ENCODE measurements around the gene NEDD8.

NEDD8 gene

DNA sequence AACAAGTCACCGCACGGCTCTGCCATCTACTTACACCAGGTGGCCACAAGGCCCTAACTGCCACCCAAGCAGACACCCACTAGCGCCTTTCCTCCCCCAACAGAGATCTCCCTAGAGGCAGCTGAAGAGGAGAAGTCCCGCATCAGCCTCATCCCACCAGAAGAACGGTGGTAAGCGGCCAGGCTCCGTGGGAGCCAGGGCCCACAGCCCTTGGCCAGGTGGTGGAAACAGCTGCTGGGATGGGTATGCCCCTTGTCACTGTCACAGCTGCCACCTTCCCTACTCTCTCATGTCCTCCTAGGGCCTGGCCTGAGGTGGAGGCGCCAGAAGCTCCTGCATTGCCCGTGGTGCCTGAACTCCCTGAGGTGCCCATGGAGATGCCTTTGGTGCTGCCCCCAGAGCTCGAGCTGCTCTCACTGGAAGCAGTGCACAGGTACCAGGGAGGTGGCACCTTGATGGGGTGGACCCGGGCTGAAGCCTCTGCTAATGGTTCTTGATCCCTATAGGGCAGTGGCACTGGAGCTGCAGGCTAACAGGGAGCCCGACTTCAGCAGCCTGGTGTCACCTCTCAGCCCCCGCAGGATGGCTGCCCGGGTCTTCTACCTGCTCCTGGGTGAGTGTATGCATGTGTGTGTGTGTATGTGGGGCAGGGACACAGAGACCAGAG is 52.7 kb downstream of the NEDD8 start:
- Histone ChIP-seq H3K4me3 (ENCODE audit: insufficient read length, low read depth) (no peak overlapping the region), H3K36me3 (ENCODE audit: insufficient read depth, insufficient read length, low read length) (peaks cover 75% of the 10 kb centered on the region), H3K9me3 (ENCODE audit: insufficient read depth, low read length) (no peaks in the 10 kb centered on the region), H3K9ac (ENCODE audit: insufficient read length, low read depth) (no peak overlapping the region), H3K4me1 (ENCODE audit: insufficient read depth, insufficient read length) (no peaks in the 10 kb centered on the region), H3K27me3 (ENCODE audit: insufficient read depth, insufficient read length) (no peaks in the 10 kb centered on the region)
- no peak for DNase-seq (ENCODE audit: low read depth, low spot score)
- no peak for TF ChIP-seq SUZ12 (IDR thresholded peaks at IDR 0.05; ENCODE audit: extremely low read depth, insufficient read depth, insufficient read length)
- TF ChIP-seq ZNF274 (IDR thresholded peaks at IDR 0.05; ENCODE audit: low read depth, low read length): no peak
- no peak for TF ChIP-seq YY1 (IDR thresholded peaks at IDR 0.05; ENCODE audit: insufficient read depth, insufficient read length)

- TF ChIP-seq YY1 (IDR thresholded peaks at IDR 0.05; ENCODE audit: insufficient read depth, insufficient read length) (no peak), ZNF274 (IDR thresholded peaks at IDR 0.05; ENCODE audit: low read depth, low read length) (no peak), SUZ12 (IDR thresholded peaks at IDR 0.05; ENCODE audit: extremely low read depth, insufficient read depth, insufficient read length) (no peak)
- H3K9ac ChIP-seq (ENCODE audit: insufficient read length, low read depth): no peak overlapping the region
These were observed 53.6 kb downstream of the NEDD8 start for GRCh38 chr14:24178399-24179178.

DNA sequence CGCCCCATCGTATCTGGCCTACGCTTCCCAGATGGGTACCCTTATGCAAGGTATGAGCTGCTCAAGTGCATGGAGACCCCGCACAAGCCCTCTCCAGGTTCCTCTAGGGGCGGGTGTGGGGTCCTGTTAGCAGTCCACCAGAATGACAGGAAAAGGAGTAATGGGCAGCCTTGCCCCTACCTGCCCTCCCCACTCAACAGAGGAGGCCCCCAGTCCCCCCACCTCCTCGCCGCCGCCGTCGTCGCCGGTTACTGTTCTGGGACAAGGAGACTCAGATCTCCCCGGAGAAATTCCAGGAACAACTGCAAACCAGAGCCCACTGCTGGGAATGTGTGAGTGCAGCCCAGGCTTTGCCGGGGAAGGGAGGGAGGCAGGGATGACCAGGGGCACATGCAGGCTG is 54.3 kb downstream of the NEDD8 start:
- Histone ChIP-seq H3K4me1 (ENCODE audit: insufficient read depth, insufficient read length) (peaks cover 2% of the 10 kb centered on the region), H3K9me3 (ENCODE audit: insufficient read depth, low read length) (no peaks in the 10 kb centered on the region), H3K4me3 (ENCODE audit: insufficient read length, low read depth) (no peak overlapping the region), H3K9ac (ENCODE audit: insufficient read length, low read depth) (no peak overlapping the region), H3K36me3 (ENCODE audit: insufficient read depth, insufficient read length, low read length) (peaks cover 65% of the 10 kb centered on the region), H3K27me3 (ENCODE audit: insufficient read depth, insufficient read length) (no peaks in the 10 kb centered on the region)
- DNase-seq (ENCODE audit: low read depth, low spot score): no peak
- TF ChIP-seq ZNF274 (IDR thresholded peaks at IDR 0.05; ENCODE audit: low read depth, low read length): no peak
- no peak for TF ChIP-seq SUZ12 (IDR thresholded peaks at IDR 0.05; ENCODE audit: extremely low read depth, insufficient read depth, insufficient read length)
- no peak for TF ChIP-seq YY1 (IDR thresholded peaks at IDR 0.05; ENCODE audit: insufficient read depth, insufficient read length)

More at GRCh38 chr14:24178399-24179178, 53.6 kb downstream of the NEDD8 start:
- DNase-seq (ENCODE audit: low read depth, low spot score): no peak
- Histone ChIP-seq H3K27me3 (ENCODE audit: insufficient read depth, insufficient read length) (no peaks in the 10 kb centered on the region), H3K9me3 (ENCODE audit: insufficient read depth, low read length) (no peaks in the 10 kb centered on the region), H3K4me3 (ENCODE audit: insufficient read length, low read depth) (no peak overlapping the region), H3K36me3 (ENCODE audit: insufficient read depth, insufficient read length, low read length) (peaks cover 67% of the 10 kb centered on the region), H3K4me1 (ENCODE audit: insufficient read depth, insufficient read length) (no peaks in the 10 kb centered on the region)

DNA sequence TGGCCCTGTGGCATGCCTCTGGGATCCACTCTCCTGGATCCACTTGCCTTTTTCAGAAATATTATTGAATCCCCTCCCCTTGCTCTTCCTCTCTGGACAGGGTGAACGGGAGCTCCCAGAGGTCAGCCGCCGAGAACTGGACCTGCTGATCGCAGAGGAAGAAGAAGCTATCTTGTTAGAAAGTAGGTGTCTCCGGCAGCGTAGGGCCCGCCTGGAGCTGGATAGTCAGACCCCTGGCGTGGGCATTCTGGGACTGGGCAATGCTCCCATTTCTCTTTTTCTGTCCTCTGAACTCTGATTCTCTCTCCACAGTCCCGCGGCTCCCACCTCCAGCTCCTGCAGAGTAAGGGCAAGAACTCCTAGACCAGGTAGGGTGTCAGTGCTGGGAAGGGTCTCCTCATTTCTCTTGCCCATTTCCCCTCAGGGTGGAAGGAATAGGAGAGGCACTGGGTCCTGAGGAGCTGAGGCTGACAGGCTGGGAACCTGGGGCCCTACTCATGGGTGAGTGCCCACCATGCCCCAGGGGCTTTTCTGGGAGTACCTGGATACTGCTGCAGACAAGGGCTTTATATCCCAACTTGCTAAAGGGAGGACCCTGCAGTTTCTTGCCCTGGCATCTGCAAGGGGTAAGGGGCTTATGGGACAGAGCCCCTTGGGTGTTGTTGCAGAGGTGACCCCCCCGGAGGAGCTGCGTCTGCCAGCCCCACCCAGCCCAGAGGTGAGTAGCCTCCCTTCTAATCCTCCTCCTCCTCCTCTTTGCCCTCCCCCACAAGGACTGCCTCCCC is 54.9 kb downstream of the NEDD8 start:
- no peaks in the 10 kb centered on the region for H3K27me3 ChIP-seq (ENCODE audit: insufficient read depth, insufficient read length)
- H3K4me1 ChIP-seq (ENCODE audit: insufficient read depth, insufficient read length): peaks cover 3% of the 10 kb centered on the region
- H3K9me3 ChIP-seq (ENCODE audit: insufficient read depth, low read length): no peaks in the 10 kb centered on the region
- no peak overlapping the region for H3K9ac ChIP-seq (ENCODE audit: insufficient read length, low read depth)
- TF ChIP-seq YY1 (IDR thresholded peaks at IDR 0.05; ENCODE audit: insufficient read depth, insufficient read length): no peak
- no peak for TF ChIP-seq ZNF274 (IDR thresholded peaks at IDR 0.05; ENCODE audit: low read depth, low read length)
- TF ChIP-seq SUZ12 (IDR thresholded peaks at IDR 0.05; ENCODE audit: extremely low read depth, insufficient read depth, insufficient read length): no peak
- H3K36me3 ChIP-seq (ENCODE audit: insufficient read depth, insufficient read length, low read length): peaks cover 59% of the 10 kb centered on the region
- no peak overlapping the region for H3K4me3 ChIP-seq (ENCODE audit: insufficient read length, low read depth)
- no peak for DNase-seq (ENCODE audit: low read depth, low spot score)

DNA sequence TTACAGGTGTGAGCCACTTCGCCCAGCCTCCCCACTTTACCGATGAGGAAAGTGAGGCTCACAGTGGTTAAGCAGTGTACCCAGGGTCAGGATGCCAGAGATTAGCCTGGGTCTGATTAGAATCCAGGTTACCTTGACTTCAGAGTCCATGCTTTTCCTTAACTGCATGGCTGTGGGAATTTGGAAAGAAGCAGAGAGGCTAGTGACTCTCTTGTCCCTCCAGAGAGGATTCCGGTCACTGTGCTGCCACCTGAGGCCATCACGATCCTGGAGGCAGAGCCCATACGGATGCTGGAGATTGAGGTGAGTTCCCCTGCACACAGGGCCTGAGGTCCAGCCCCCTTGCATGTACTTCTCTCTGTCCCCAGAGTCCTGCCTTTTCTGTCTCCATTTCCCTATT is 55.6 kb downstream of the NEDD8 start:
- H3K9me3 ChIP-seq (ENCODE audit: insufficient read depth, low read length): no peaks in the 10 kb centered on the region
- TF ChIP-seq ZNF274 (IDR thresholded peaks at IDR 0.05; ENCODE audit: low read depth, low read length) (no peak), YY1 (IDR thresholded peaks at IDR 0.05; ENCODE audit: insufficient read depth, insufficient read length) (no peak), SUZ12 (IDR thresholded peaks at IDR 0.05; ENCODE audit: extremely low read depth, insufficient read depth, insufficient read length) (no peak)
- H3K4me3 ChIP-seq (ENCODE audit: insufficient read length, low read depth): no peak overlapping the region
- H3K9ac ChIP-seq (ENCODE audit: insufficient read length, low read depth): no peak overlapping the region
- DNase-seq (ENCODE audit: low read depth, low spot score): no peak
- H3K36me3 ChIP-seq (ENCODE audit: insufficient read depth, insufficient read length, low read length): peaks cover 53% of the 10 kb centered on the region
- H3K4me1 ChIP-seq (ENCODE audit: insufficient read depth, insufficient read length): peaks cover 3% of the 10 kb centered on the region
- H3K27me3 ChIP-seq (ENCODE audit: insufficient read depth, insufficient read length): no peaks in the 10 kb centered on the region

GRCh38 chr14:24172871-24173281 is 59.3 kb downstream of the NEDD8 start:
- TF ChIP-seq SUZ12 (IDR thresholded peaks at IDR 0.05; ENCODE audit: extremely low read depth, insufficient read depth, insufficient read length) (no peak), YY1 (IDR thresholded peaks at IDR 0.05; ENCODE audit: insufficient read depth, insufficient read length) (no peak), ZNF274 (IDR thresholded peaks at IDR 0.05; ENCODE audit: low read depth, low read length) (no peak)
- H3K9ac ChIP-seq (ENCODE audit: insufficient read length, low read depth): no peak overlapping the region
- H3K27me3 ChIP-seq (ENCODE audit: insufficient read depth, insufficient read length): no peaks in the 10 kb centered on the region
- peaks cover 21% of the 10 kb centered on the region for H3K36me3 ChIP-seq (ENCODE audit: insufficient read depth, insufficient read length, low read length)
- no peaks in the 10 kb centered on the region for H3K9me3 ChIP-seq (ENCODE audit: insufficient read depth, low read length)
- no peak overlapping the region for H3K4me3 ChIP-seq (ENCODE audit: insufficient read length, low read depth)
- no peak for DNase-seq (ENCODE audit: low read depth, low spot score)
- peaks cover 3% of the 10 kb centered on the region for H3K4me1 ChIP-seq (ENCODE audit: insufficient read depth, insufficient read length)

Measured in NT2/D1 (cell line).